Caco-2 (cell line): ENCODE measurements around the gene COMMD2. TPM values are rescaled to one million over a fixed set of nuclear protein-coding genes. Genes with fewer than 3 reads are reported as not detected.

Experiments
- BruUV-seq: library from RNA; stranded (reverse); fragments of 400-500 nt; replicated peaks from 2 replicates; lab custom pipeline; 2021; lab: Mats Ljungman, UMichigan
- CTCF ChIA-PET: fragments of 300-600 bp; sonication (Branson Sonifier 250); formaldehyde crosslinking; loops from one replicate; lab custom pipeline; 2022; ENCODE audit warnings: antibody characterized with exemption; lab: Charles Lee
- POLR2A ChIA-PET: fragments of 300-600 bp; sonication (Branson Sonifier 250); formaldehyde crosslinking; loops from one replicate; lab custom pipeline; 2022; ENCODE audit warnings: antibody characterized with exemption; lab: Charles Lee
- DNase-seq, 2 experiments: peaks; one replicate each; pipeline versions ENCODE4 v3.0.0 to v3.0.0-alpha.2; 2020 to 2022
- H3K27me3 ChIP-seq: replicated peaks from 2 replicates; pipeline ENCODE4 v1.6.0; 2011; ENCODE audit warnings: low read length; ENCODE audit not compliant: control insufficient read depth, insufficient read depth
- H3K36me3 ChIP-seq: 2 replicates; pipeline ENCODE4 v1.5.1; 2011; ENCODE audit warnings: low read length; ENCODE audit not compliant: control insufficient read depth, insufficient read depth
- H3K4me1 ChIP-seq: fragments of 250-450 bp; sonication (Bioruptor Pico); 2 replicates; pipeline ENCODE4 v1.5.1; 2020; ENCODE audit warnings: mild to moderate bottlenecking
- H3K4me3 ChIP-seq: 2 replicates; pipeline ENCODE4 v1.5.1; 2011; ENCODE audit warnings: low read depth, mild to moderate bottlenecking, control low read depth, low read length
- H3K9me3 ChIP-seq: fragments of 250-450 bp; sonication (Bioruptor Pico); 2 replicates; pipeline ENCODE4 v1.5.1; 2020; ENCODE audit warnings: mild to moderate bottlenecking, moderate library complexity
- H3K27ac Mint-ChIP-seq: one replicate; pipeline ENCODE4 v1.8.0; 2022; ENCODE audit warnings: mixed read lengths; ENCODE audit not compliant: unreplicated experiment
- H3K27me3 Mint-ChIP-seq: one replicate; pipeline ENCODE4 v1.8.0; 2022; ENCODE audit warnings: mixed read lengths; ENCODE audit not compliant: insufficient read depth, unreplicated experiment
- H3K36me3 Mint-ChIP-seq: one replicate; pipeline ENCODE4 v1.8.0; 2022; ENCODE audit warnings: mild to moderate bottlenecking, mixed read lengths; ENCODE audit not compliant: insufficient read depth, unreplicated experiment
- H3K4me1 Mint-ChIP-seq: one replicate; pipeline ENCODE4 v1.8.0; 2022; ENCODE audit warnings: low read depth, mixed read lengths; ENCODE audit not compliant: unreplicated experiment
- H3K4me3 Mint-ChIP-seq: one replicate; pipeline ENCODE4 v1.8.0; 2022; ENCODE audit warnings: mild to moderate bottlenecking, moderate library complexity, mixed read lengths; ENCODE audit not compliant: unreplicated experiment
- H3K9me3 Mint-ChIP-seq: one replicate; pipeline ENCODE4 v1.8.0; 2022; ENCODE audit warnings: mixed read lengths; ENCODE audit not compliant: unreplicated experiment
- CTCF ChIP-seq, 2 experiments: fragments of 200-600 bp in 1 of 2; IDR thresholded peaks; 1 replicate in 1 of 2; 2 replicates in 1 of 2; pipeline versions ENCODE4 v1.5.1 to v1.8.0; 2011 to 2022; ENCODE audit warnings: antibody characterized with exemption in 1 of 2, control low read depth in 1 of 2, inconsistent platforms in 1 of 2, low read depth in 1 of 2, low read length in 1 of 2, mild to moderate bottlenecking in 1 of 2, moderate library complexity in 1 of 2; ENCODE audit not compliant: insufficient read depth in 1 of 2, severe bottlenecking in 1 of 2, unreplicated experiment in 1 of 2
- intact Hi-C: fragments of 100-400 bp; cut with micrococcal nuclease; formaldehyde crosslinking; loops from one replicate; pipeline ENCODE4 v1.10.0; 2022; ENCODE audit not compliant: unreplicated experiment
- total RNA-seq: library from RNA; stranded (reverse); gene quantifications from 2 replicates; pipeline ENCODE4 v1.2.3, GENCODE V29; 2022

COMMD2 gene
- total RNA-seq, 1 experiment from 2014 or later, result 42.6 TPM

- H3K36me3 Mint-ChIP-seq, result no peaks in the 10 kb centered on the region
- H3K4me3 Mint-ChIP-seq, result no peak overlapping the region
- intact Hi-C loops, result no loop called here
- ChIA-PET CTCF (no interaction called here), POLR2A (no interaction called here)
- H3K27ac Mint-ChIP-seq, result no peak overlapping the region
- DNase-seq, result no peak
- H3K4me1 ChIP-seq, result no peaks in the 10 kb centered on the region
- no peaks in the 10 kb centered on the region for H3K36me3 ChIP-seq
- no peak for TF ChIP-seq CTCF (IDR thresholded peaks at IDR 0.05; ENCODE audit: insufficient read depth in 1 of 2, low read depth in 1 of 2, low read length in 1 of 2, severe bottlenecking in 1 of 2, unreplicated experiment in 1 of 2)
- H3K27me3 ChIP-seq, result no peaks in the 10 kb centered on the region
- no peaks in the 10 kb centered on the region for H3K4me1 Mint-ChIP-seq
- H3K4me3 ChIP-seq, result no peak overlapping the region
- H3K9me3 ChIP-seq, result peaks cover 3% of the 10 kb centered on the region
- peaks cover 13% of the 10 kb centered on the region for H3K9me3 Mint-ChIP-seq
- no TSS peak for BruUV-seq
- no peaks in the 10 kb centered on the region for H3K27me3 Mint-ChIP-seq
Measured at GRCh38 chr3:149703466-149703865, 48.8 kb downstream of the COMMD2 start.

GRCh38 chr3:149702691-149703441 lies 49.4 kb downstream of the COMMD2 start:
- peaks cover 19% of the 10 kb centered on the region for H3K9me3 Mint-ChIP-seq
- no peaks in the 10 kb centered on the region for H3K36me3 ChIP-seq
- no peaks in the 10 kb centered on the region for H3K27me3 Mint-ChIP-seq
- TF ChIP-seq CTCF (IDR thresholded peaks at IDR 0.05; ENCODE audit: insufficient read depth in 1 of 2, low read depth in 1 of 2, low read length in 1 of 2, severe bottlenecking in 1 of 2, unreplicated experiment in 1 of 2), result no peak
- ChIA-PET POLR2A (no interaction called here), CTCF (no interaction called here)
- no peaks in the 10 kb centered on the region for H3K4me1 ChIP-seq
- H3K9me3 ChIP-seq, result peaks cover 8% of the 10 kb centered on the region
- H3K36me3 Mint-ChIP-seq, result no peaks in the 10 kb centered on the region
- no peaks in the 10 kb centered on the region for H3K27me3 ChIP-seq
- no peaks in the 10 kb centered on the region for H3K4me1 Mint-ChIP-seq
- H3K4me3 Mint-ChIP-seq, result no peak overlapping the region
- DNase-seq, result no peak
- no peak overlapping the region for H3K27ac Mint-ChIP-seq
- BruUV-seq, result no TSS peak
- no peak overlapping the region for H3K4me3 ChIP-seq
- intact Hi-C loops, result no loop called here

- Mint-ChIP-seq H3K27ac (no peak overlapping the region), H3K27me3 (no peaks in the 10 kb centered on the region), H3K4me1 (no peaks in the 10 kb centered on the region), H3K4me3 (no peak overlapping the region), H3K36me3 (no peaks in the 10 kb centered on the region), H3K9me3 (peaks cover 28% of the 10 kb centered on the region)
- no TSS peak for BruUV-seq
- no peak for TF ChIP-seq CTCF (IDR thresholded peaks at IDR 0.05; ENCODE audit: insufficient read depth in 1 of 2, low read depth in 1 of 2, low read length in 1 of 2, severe bottlenecking in 1 of 2, unreplicated experiment in 1 of 2)
- no peaks in the 10 kb centered on the region for H3K36me3 ChIP-seq
- POLR2A ChIA-PET, result no interaction called here
- CTCF ChIA-PET, result no interaction called here
- no peak for DNase-seq
- H3K4me1 ChIP-seq, result no peaks in the 10 kb centered on the region
- H3K4me3 ChIP-seq, result no peak overlapping the region
- H3K9me3 ChIP-seq, result peaks cover 9% of the 10 kb centered on the region
- intact Hi-C loops, result no loop called here
- no peaks in the 10 kb centered on the region for H3K27me3 ChIP-seq
Measured at GRCh38 chr3:149701977-149702350, 50.3 kb downstream of the COMMD2 start.
